Fibroblast of skin of left quadriceps (primary cell): ENCODE measurements around the gene DCP1B.

Experiments
- DNase-seq, 2 experiments: peaks; one replicate each; pipeline ENCODE4 v3.0.0-alpha.2; 2013; ENCODE audit warnings: low read depth in 2 of 2

DCP1B gene

GRCh38 chr12:1919763-1920162, 84.5 kb downstream of the DCP1B start:
- DNase-seq: no peak

- no peak for DNase-seq
These were observed 85.0 kb downstream of the DCP1B start for GRCh38 chr12:1919284-1919683.

GRCh38 chr12:1918884-1919236, 85.4 kb downstream of the DCP1B start:
- DNase-seq: no peak

- no peak for DNase-seq
These were observed 86.0 kb downstream of the DCP1B start, which contains the start of gene CACNA2D4 for GRCh38 chr12:1918081-1918883. Gene CACNA2D4, minus strand, starts transcription at chr12:1918652. Its CDS starts 179 bp downstream, at chr12:1918473.

- DNase-seq: no peak
These were observed 86.8 kb downstream of the DCP1B start for GRCh38 chr12:1917172-1918070.

- no peak for DNase-seq
These were observed 87.7 kb downstream of the DCP1B start for GRCh38 chr12:1916371-1917171.

- DNase-seq: no peak
These were observed 88.9 kb downstream of the DCP1B start for GRCh38 chr12:1915082-1915968.

- DNase-seq: no peak
These were observed 89.9 kb downstream of the DCP1B start for GRCh38 chr12:1914114-1914911.

- DNase-seq: no peak
These were observed 90.7 kb downstream of the DCP1B start for GRCh38 chr12:1913377-1914113.

- no peak for DNase-seq
These were observed 91.5 kb downstream of the DCP1B start for GRCh38 chr12:1912580-1913376.

GRCh38 chr12:1911598-1912575, 92.4 kb downstream of the DCP1B start:
- DNase-seq: no peak

- no peak for DNase-seq
These were observed 93.8 kb downstream of the DCP1B start for GRCh38 chr12:1910468-1910867.

GRCh38 chr12:1908758-1909157, 95.5 kb downstream of the DCP1B start:
- no peak for DNase-seq

- no peak for DNase-seq
These were observed 96.3 kb downstream of the DCP1B start for GRCh38 chr12:1907652-1908611.

GRCh38 chr12:1906579-1906978, 97.7 kb downstream of the DCP1B start:
- no peak for DNase-seq

- DNase-seq: no peak
These were observed 99.4 kb downstream of the DCP1B start for GRCh38 chr12:1904875-1905274.
